Memory B cell (primary cell): ENCODE data around the gene TAF6.

Source experiments
- ATAC-seq: fragments of 150-1000 bp; cut with Tn5 transposase; 2 replicates; pipeline ENCODE4 v1.10.0; 2021; ENCODE audit warnings: low read depth, mild to moderate bottlenecking, moderate library complexity
- DNase-seq, 2 donors: peaks; one replicate each; pipeline ENCODE4 v3.0.0; 2022; ENCODE audit warnings: low spot score in 2 of 2
- H3K27ac Mint-ChIP-seq: one replicate; pipeline ENCODE4 v1.8.0; 2022; ENCODE audit warnings: mild to moderate bottlenecking, moderate library complexity, mixed read lengths
- H3K27me3 Mint-ChIP-seq: one replicate; pipeline ENCODE4 v1.8.0; 2022; ENCODE audit warnings: mixed read lengths
- H3K36me3 Mint-ChIP-seq: one replicate; pipeline ENCODE4 v1.8.0; 2022; ENCODE audit warnings: mild to moderate bottlenecking, mixed read lengths
- H3K4me1 Mint-ChIP-seq: one replicate; pipeline ENCODE4 v1.8.0; 2022; ENCODE audit warnings: mixed read lengths
- H3K4me3 Mint-ChIP-seq: one replicate; pipeline ENCODE4 v1.8.0; 2022; ENCODE audit warnings: mild to moderate bottlenecking, moderate library complexity, mixed read lengths
- H3K9me3 Mint-ChIP-seq: one replicate; pipeline ENCODE4 v1.8.0; 2022; ENCODE audit warnings: mixed read lengths

The TAF6 gene

DNA sequence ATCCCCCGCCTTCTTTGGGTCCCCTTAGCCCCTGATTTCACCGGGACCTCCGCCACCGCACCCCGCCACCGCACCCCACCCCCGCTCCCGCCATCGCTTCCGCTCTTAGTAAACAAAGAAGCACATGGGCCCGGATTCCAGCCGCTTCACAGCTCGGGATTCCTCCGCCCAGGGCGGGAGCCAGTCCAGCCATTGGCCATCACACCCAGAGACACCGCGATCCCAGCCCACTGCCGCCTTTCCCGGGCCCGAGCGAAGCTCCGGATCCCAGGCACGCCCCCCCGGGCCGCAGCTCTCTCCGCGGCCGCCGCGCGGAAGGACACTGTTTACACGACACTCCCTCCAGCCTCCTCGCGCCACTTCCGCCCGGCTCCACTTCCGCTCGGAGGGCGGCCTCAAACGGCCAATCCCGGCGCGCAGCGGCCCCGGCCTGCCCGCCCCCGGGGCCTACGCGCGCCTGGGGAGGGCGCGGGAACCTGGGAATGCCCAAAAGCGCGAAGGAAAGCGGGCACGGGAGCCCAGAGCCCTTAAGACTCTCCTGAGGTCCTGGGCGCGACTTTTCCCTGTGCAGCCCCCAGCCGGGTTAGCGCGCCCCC is 18.6 kb downstream of the TAF6 start:
- H3K9me3 Mint-ChIP-seq, result no peaks in the 10 kb centered on the region
- H3K27me3 Mint-ChIP-seq, result no peaks in the 10 kb centered on the region
- H3K4me1 Mint-ChIP-seq, result peaks cover 31% of the 10 kb centered on the region
- H3K36me3 Mint-ChIP-seq, result peaks cover 30% of the 10 kb centered on the region
- ATAC-seq (peak; percentile 76), DNase-seq (peak; percentile 89 to 93)
- H3K27ac Mint-ChIP-seq, result peak overlapping the region; percentile 97
- H3K4me3 Mint-ChIP-seq, result peak overlapping the region; percentile 82

- no peak for ATAC-seq
- peak overlapping the region; percentile 97 for H3K27ac Mint-ChIP-seq
- H3K4me1 Mint-ChIP-seq, result peaks cover 31% of the 10 kb centered on the region
- H3K4me3 Mint-ChIP-seq, result peak overlapping the region; percentile 82
- H3K27me3 Mint-ChIP-seq, result no peaks in the 10 kb centered on the region
- H3K9me3 Mint-ChIP-seq, result no peaks in the 10 kb centered on the region
- DNase-seq, result no peak
- H3K36me3 Mint-ChIP-seq, result peaks cover 30% of the 10 kb centered on the region
Measured at GRCh38 chr7:100099452-100099851, 19.7 kb downstream of the TAF6 start.

- H3K36me3 Mint-ChIP-seq, result peaks cover 31% of the 10 kb centered on the region
- peaks cover 31% of the 10 kb centered on the region for H3K4me1 Mint-ChIP-seq
- ATAC-seq (no peak), DNase-seq (no peak)
- peak overlapping the region; percentile 97 for H3K27ac Mint-ChIP-seq
- H3K9me3 Mint-ChIP-seq, result no peaks in the 10 kb centered on the region
- peak overlapping the region; percentile 32 for H3K4me3 Mint-ChIP-seq
- H3K27me3 Mint-ChIP-seq, result no peaks in the 10 kb centered on the region
Measured at GRCh38 chr7:100098913-100099312, 20.2 kb downstream of the TAF6 start.

DNA sequence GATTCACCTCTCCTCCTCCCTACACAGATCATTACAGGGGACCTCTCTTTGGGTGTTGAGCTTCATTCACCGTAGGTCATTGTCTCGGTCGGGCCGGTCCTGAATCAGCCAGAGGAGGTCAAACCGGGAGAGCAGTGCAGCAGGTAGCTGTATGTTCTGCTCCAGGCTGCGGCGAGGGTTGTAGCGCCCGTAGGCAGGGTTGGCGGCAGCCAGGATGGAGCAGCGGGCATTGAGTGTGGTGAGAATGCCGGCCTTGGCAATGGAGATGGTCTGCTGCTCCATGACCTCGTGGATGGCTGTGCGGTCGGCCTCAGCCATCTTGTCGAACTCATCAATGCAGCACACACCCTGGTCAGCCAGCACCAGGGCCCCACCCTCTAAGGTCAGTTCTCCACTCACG is 23.5 kb downstream of the TAF6 start:
- no peak overlapping the region for H3K27ac Mint-ChIP-seq
- H3K4me3 Mint-ChIP-seq, result no peak overlapping the region
- DNase-seq (no peak), ATAC-seq (no peak)
- peaks cover 44% of the 10 kb centered on the region for H3K36me3 Mint-ChIP-seq
- H3K27me3 Mint-ChIP-seq, result no peaks in the 10 kb centered on the region
- no peaks in the 10 kb centered on the region for H3K9me3 Mint-ChIP-seq
- peaks cover 27% of the 10 kb centered on the region for H3K4me1 Mint-ChIP-seq

DNA sequence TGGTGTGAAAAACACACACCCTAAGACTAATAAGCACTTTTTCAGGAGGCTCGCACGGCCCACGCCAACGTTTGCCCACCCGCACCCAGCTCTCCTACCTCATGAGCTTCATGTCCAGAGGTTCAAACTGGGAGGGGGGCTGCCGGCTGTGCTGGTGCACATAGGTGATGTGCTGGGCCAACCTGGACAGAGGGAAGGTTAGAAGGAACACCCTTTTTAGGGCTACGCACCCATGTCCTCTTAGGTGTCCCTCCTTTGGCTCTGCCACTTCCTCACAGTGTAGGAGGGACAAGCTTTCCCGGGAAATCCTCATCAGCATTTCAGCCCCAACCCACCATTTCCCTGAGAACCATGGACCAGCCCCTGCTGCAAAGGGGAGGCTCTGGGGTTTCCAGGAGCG is 23.9 kb downstream of the TAF6 start:
- H3K27ac Mint-ChIP-seq, result no peak overlapping the region
- peaks cover 47% of the 10 kb centered on the region for H3K36me3 Mint-ChIP-seq
- H3K9me3 Mint-ChIP-seq, result no peaks in the 10 kb centered on the region
- H3K27me3 Mint-ChIP-seq, result no peaks in the 10 kb centered on the region
- DNase-seq, result no peak
- no peak for ATAC-seq
- H3K4me1 Mint-ChIP-seq, result peaks cover 30% of the 10 kb centered on the region
- no peak overlapping the region for H3K4me3 Mint-ChIP-seq

GRCh38 chr7:100093925-100094486 is 25.2 kb downstream of the TAF6 start:
- H3K4me3 Mint-ChIP-seq, result no peak overlapping the region
- H3K27ac Mint-ChIP-seq, result no peak overlapping the region
- H3K9me3 Mint-ChIP-seq, result no peaks in the 10 kb centered on the region
- peaks cover 43% of the 10 kb centered on the region for H3K36me3 Mint-ChIP-seq
- H3K27me3 Mint-ChIP-seq, result no peaks in the 10 kb centered on the region
- no peak for ATAC-seq
- no peak for DNase-seq
- H3K4me1 Mint-ChIP-seq, result peaks cover 30% of the 10 kb centered on the region

DNA sequence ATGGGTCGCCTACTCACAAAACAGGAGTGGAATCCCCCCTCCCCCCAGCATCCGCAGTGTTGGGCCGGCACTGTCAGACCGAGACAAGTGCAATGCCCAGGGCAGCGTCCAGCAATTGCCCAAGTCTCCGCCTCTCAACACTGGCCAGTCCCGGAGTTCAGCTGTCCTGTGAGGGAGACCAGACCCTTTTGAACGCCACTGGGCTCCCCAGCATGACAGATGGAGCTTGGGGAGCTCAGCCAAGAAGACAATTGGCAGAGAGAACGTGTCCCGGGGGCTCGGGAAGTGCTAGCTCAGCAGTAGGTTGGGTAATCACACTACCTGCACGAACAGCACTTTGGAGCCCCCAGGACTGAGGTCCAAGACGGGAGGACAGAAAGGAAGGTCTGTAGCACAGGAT is 25.7 kb downstream of the TAF6 start:
- Mint-ChIP-seq H3K27ac (no peak overlapping the region), H3K4me1 (peaks cover 25% of the 10 kb centered on the region)

DNA sequence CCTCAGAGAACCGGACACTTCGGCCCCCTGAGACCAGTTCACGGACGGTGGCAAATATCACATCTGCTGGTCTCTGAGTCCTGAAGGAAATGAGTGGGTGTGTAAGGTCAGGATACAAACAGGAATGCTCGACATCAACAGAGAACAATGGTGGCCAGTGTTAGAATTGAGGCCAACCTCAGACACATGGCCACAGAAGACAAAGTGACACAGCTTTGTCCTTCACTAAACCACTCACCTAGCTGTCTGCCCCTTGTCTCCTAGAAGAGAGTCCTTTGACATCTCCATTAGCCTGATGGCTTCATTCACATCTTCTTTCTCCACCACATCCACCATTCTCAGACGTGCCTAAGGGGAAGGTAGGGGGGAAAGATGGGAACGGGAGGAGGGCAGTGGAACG is 26.1 kb downstream of the TAF6 start:
- ATAC-seq (no peak), DNase-seq (no peak)
- Mint-ChIP-seq H3K4me3 (no peak overlapping the region), H3K36me3 (peaks cover 34% of the 10 kb centered on the region), H3K4me1 (peaks cover 21% of the 10 kb centered on the region), H3K9me3 (no peaks in the 10 kb centered on the region), H3K27me3 (no peaks in the 10 kb centered on the region), H3K27ac (no peak overlapping the region)

More for the DNA sequence above, 25.7 kb downstream of the TAF6 start:
- Mint-ChIP-seq H3K9me3 (no peaks in the 10 kb centered on the region), H3K27me3 (no peaks in the 10 kb centered on the region), H3K36me3 (peaks cover 38% of the 10 kb centered on the region), H3K4me3 (no peak overlapping the region)
- ATAC-seq (no peak), DNase-seq (no peak)

DNA sequence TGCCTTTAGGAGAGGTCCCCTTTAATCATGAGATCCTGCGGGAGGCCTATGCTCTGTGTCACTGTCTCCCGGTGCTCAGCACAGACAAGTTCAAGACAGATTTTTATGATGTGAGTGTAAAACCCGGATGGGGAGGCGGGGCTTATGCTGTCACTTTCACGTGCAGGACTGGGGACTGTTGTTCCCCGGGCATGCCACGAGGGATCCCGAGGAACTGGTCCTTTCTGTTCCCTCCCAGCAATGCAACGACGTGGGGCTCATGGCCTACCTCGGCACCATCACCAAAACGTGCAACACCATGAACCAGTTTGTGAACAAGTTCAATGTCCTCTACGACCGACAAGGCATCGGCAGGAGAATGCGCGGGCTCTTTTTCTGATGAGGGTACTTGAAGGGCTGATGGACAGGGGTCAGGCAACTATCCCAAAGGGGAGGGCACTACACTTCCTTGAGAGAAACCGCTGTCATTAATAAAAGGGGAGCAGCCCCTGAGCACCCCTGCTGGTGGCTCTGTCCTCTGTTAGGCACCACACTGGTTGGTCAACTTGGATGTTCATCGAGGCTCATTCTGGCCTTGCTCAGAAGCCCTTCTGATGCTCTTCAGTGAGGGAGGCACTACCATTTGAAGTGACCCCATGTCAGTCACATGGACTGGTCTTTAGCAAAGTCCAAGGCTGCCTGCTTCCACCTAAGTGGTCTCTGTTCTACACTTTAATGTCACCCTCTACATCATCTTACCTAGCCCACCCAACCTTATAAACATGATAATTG is 27.6 kb downstream of the TAF6 start:
- H3K9me3 Mint-ChIP-seq, result no peaks in the 10 kb centered on the region
- peaks cover 17% of the 10 kb centered on the region for H3K4me1 Mint-ChIP-seq
- no peak overlapping the region for H3K4me3 Mint-ChIP-seq
- H3K36me3 Mint-ChIP-seq, result peaks cover 24% of the 10 kb centered on the region
- no peak for ATAC-seq
- H3K27me3 Mint-ChIP-seq, result no peaks in the 10 kb centered on the region
- DNase-seq, result no peak
- peak overlapping the region; percentile 41 for H3K27ac Mint-ChIP-seq

GRCh38 chr7:100090527-100091410 is 28.4 kb downstream of the TAF6 start:
- Mint-ChIP-seq H3K27ac (peak overlapping the region; percentile 35), H3K9me3 (no peaks in the 10 kb centered on the region), H3K4me3 (no peak overlapping the region), H3K36me3 (peaks cover 22% of the 10 kb centered on the region), H3K4me1 (peaks cover 15% of the 10 kb centered on the region), H3K27me3 (no peaks in the 10 kb centered on the region)
- ATAC-seq, result no peak
- no peak for DNase-seq

GRCh38 chr7:100089458-100090196 is 29.5 kb downstream of the TAF6 start:
- no peaks in the 10 kb centered on the region for H3K9me3 Mint-ChIP-seq
- H3K27me3 Mint-ChIP-seq, result no peaks in the 10 kb centered on the region
- ATAC-seq (no peak), DNase-seq (no peak)
- H3K4me3 Mint-ChIP-seq, result peak overlapping the region; percentile 90
- H3K36me3 Mint-ChIP-seq, result peaks cover 19% of the 10 kb centered on the region
- H3K4me1 Mint-ChIP-seq, result peaks cover 15% of the 10 kb centered on the region
- peak overlapping the region; percentile 84 for H3K27ac Mint-ChIP-seq

DNA sequence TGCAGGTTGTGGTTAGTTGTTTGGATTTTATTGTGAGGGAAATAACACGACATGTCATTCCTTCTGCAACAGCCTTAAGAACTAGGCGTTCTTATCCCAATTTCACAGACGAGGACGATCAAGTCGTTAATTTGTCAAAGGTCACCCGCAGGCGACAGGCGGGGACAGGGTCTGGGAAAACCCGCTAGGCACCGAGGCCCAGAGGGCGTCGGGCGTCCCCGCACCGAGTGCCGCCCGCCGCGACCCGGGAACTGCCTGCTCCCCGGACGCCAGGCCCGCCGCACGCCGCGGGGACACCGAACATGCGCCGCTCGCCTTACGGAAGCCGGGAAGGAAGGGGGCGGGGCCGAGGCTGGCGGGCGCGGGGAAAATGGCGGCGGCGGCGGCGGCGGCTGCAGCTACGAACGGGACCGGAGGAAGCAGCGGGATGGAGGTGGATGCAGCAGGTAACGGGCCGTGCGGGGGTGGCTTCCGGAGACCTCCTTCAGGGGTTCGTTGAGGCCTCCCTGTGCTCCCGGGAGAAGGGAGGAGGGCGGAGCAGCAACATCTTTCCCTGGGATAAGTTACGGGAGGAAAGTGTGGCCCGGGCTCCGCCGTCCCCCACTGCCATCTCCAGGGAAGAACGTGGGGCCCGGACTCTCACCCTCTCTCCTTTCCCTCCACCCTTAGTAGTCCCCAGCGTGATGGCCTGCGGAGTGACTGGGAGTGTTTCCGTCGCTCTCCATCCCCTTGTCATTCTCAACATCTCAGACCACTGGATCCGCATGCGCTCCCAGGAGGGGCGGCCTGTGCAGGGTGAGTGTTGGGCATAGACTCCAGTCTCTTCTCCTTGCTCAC is 30.3 kb downstream of the TAF6 start, which contains the start of gene COPS6:
Gene COPS6 (plus strand): TSS at position 349 of the 837 bp plus-strand sequence. CDS start 22 bp downstream, at position 371.
- peak within 1 kb of the TSS; percentile 84 for H3K27ac Mint-ChIP-seq
- ATAC-seq, result peak; percentile 90
- peak; percentile 81 to 84 for DNase-seq

More for the DNA sequence above, 30.3 kb downstream of the TAF6 start, which contains the start of gene COPS6:
- Mint-ChIP-seq H3K27me3 (no peaks in the 10 kb centered on the region), H3K36me3 (peaks cover 18% of the 10 kb centered on the region), H3K9me3 (no peaks in the 10 kb centered on the region), H3K4me1 (peaks cover 15% of the 10 kb centered on the region), H3K4me3 (peak within 1 kb of the TSS; percentile 90)
